ENCODE data around the gene ATRN.

The ATRN gene

GRCh38 chr20:3697588-3698305 is 226.9 kb downstream of the ATRN start:
- no peak for TF ChIP-seq CTCF (IDR thresholded peaks at IDR 0.05; ENCODE audit: unreplicated experiment in 3 of 3)
- H3K4me3 Mint-ChIP-seq: no peak overlapping the region
- no peaks in the 10 kb centered on the region for H3K27me3 Mint-ChIP-seq (ENCODE audit: low read depth)
- peaks cover 9% of the 10 kb centered on the region for H3K4me1 Mint-ChIP-seq
- peak overlapping the region in 1 of 3 experiments; percentile 43 for H3K27ac Mint-ChIP-seq
- no peaks in the 10 kb centered on the region for H3K9me3 Mint-ChIP-seq
- no peaks in the 10 kb centered on the region for H3K36me3 Mint-ChIP-seq (ENCODE audit: low read depth)

DNA sequence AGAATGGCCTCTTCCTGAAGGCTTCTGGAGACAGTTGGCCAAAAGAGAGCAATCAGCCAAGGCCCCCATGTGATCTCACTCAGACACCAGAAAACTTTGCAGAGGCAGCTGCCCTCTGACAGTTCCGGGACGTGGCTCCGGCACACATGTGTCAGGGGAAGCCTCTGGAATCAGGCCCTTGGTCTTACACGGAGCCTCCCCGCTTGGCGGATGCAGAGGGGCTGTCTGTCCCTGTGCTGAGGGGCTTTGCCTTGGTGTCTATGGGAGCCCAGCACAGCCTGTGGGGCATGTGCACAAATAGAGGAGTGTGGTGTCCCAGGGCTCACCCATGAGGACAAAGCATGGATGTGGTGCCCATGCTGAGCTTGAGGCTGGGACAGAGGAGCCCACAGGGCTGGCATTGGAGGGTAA is 227.8 kb downstream of the ATRN start:
- no peak for TF ChIP-seq CTCF (IDR thresholded peaks at IDR 0.05; ENCODE audit: unreplicated experiment in 3 of 3)
- Mint-ChIP-seq H3K36me3 (ENCODE audit: low read depth) (no peaks in the 10 kb centered on the region), H3K4me3 (no peak overlapping the region), H3K9me3 (no peaks in the 10 kb centered on the region), H3K27ac (peak overlapping the region in 2 of 3 experiments; percentile 36 to 43), H3K27me3 (ENCODE audit: low read depth) (no peaks in the 10 kb centered on the region), H3K4me1 (peaks cover 9% of the 10 kb centered on the region)

GRCh38 chr20:3699037-3699436 is 228.2 kb downstream of the ATRN start:
- Mint-ChIP-seq H3K4me3 (no peak overlapping the region), H3K27me3 (ENCODE audit: low read depth) (peaks cover under 1% of the 10 kb centered on the region), H3K4me1 (peaks cover 9% of the 10 kb centered on the region), H3K27ac (peak overlapping the region in 1 of 3 experiments; percentile 43), H3K9me3 (no peaks in the 10 kb centered on the region), H3K36me3 (ENCODE audit: low read depth) (no peaks in the 10 kb centered on the region)
- no peak for TF ChIP-seq CTCF (IDR thresholded peaks at IDR 0.05; ENCODE audit: unreplicated experiment in 3 of 3)

Data from nephron (organoid).